ENCODE measurements around the gene COQ7.

DNA sequence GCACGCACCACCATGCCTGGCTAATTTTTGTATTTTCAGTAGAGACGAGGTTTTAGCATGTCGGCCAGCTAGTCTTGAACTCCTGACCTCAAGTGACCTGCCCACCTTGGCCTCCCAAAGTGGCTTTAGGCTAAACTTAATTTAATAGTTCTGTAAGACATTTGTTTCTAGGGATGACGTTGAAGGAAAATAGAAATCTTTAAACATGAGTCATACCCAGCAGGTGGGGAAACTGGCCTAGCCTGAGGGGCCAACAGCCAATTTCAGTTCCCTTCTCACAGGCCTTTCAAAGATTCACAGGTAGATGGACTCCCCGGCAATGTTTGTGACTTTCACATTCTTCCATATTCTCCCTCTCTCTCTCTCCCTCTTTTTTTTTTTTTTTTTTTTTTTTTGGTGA, 28.2 kb downstream of the COQ7 start:
- TF ChIP-seq REST (IDR thresholded peaks at IDR 0.05; ENCODE audit: low read depth, low read length), result no peak
- no peak for TF ChIP-seq EP300 (IDR thresholded peaks at IDR 0.05; ENCODE audit: borderline replicate concordance in 1 of 2, low read depth in 1 of 2, low read length in 1 of 2)
- TF ChIP-seq, protein P1, sequence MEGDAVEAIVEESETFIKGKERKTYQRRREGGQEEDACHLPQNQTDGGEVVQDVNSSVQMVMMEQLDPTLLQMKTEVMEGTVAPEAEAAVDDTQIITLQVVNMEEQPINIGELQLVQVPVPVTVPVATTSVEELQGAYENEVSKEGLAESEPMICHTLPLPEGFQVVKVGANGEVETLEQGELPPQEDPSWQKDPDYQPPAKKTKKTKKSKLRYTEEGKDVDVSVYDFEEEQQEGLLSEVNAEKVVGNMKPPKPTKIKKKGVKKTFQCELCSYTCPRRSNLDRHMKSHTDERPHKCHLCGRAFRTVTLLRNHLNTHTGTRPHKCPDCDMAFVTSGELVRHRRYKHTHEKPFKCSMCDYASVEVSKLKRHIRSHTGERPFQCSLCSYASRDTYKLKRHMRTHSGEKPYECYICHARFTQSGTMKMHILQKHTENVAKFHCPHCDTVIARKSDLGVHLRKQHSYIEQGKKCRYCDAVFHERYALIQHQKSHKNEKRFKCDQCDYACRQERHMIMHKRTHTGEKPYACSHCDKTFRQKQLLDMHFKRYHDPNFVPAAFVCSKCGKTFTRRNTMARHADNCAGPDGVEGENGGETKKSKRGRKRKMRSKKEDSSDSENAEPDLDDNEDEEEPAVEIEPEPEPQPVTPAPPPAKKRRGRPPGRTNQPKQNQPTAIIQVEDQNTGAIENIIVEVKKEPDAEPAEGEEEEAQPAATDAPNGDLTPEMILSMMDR (IDR thresholded peaks at IDR 0.05), result no peak
- no peak for TF ChIP-seq GABPA (IDR thresholded peaks at IDR 0.05; ENCODE audit: low read depth)
- TF ChIP-seq POLR2AphosphoS5 (IDR thresholded peaks at IDR 0.05; ENCODE audit: low read depth, low read length), result no peak

All from SK-N-SH (cell line).